Smooth muscle cell of the brain vasculature (primary cell): Measurements from ENCODE around the gene C11orf42.

Experiments
- DNase-seq: peaks from one replicate; pipeline ENCODE4 v3.0.0-alpha.2; 2012; ENCODE audit warnings: low read depth, low spot score

C11orf42 gene

GRCh38 chr11:6258141-6258540, 52.8 kb downstream of the C11orf42 start:
- DNase-seq: no peak

DNA sequence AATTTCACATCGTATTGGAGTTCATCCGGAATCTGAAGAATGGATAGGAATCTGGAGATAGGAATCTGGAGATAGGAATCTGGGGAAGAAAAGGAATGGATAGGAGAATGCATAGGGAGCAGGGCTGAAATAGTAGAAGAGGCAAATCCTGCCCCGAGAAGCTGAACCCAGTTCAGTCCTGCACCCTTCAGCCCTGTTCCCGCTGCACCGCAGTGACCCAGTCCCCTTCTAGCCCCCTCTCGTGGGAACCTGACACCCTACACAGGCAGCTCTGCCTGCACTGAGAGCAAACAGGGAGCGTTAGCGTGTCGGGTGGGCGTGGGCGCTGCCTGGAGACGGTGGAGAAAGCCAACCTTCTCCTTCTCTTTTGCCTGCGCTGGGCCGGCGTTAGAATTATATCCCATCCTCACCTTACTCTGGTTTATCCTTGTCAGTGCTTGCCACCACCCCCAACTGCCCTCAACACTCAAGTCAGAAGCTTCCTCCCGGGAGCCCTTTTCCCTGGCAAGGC, 53.3 kb downstream of the C11orf42 start:
- no peak for DNase-seq

- DNase-seq: no peak
Observed at GRCh38 chr11:6260207-6260726, 54.9 kb downstream of the C11orf42 start.
